HG03378 (cell line): ENCODE data around the gene MIDN.
"Not testable (repeated sequence)": the region's sequence is repeated elsewhere in the genome, so short reads cannot be mapped to it uniquely, and the experiment has no call there.

Experiments
- ATAC-seq: cut with Tn5 transposase; IDR thresholded peaks from one replicate; pipeline ENCODE4 v1.9.1; 2021; ENCODE audit warnings: mild to moderate bottlenecking, moderate library complexity; ENCODE audit not compliant: unreplicated experiment

MIDN gene

DNA sequence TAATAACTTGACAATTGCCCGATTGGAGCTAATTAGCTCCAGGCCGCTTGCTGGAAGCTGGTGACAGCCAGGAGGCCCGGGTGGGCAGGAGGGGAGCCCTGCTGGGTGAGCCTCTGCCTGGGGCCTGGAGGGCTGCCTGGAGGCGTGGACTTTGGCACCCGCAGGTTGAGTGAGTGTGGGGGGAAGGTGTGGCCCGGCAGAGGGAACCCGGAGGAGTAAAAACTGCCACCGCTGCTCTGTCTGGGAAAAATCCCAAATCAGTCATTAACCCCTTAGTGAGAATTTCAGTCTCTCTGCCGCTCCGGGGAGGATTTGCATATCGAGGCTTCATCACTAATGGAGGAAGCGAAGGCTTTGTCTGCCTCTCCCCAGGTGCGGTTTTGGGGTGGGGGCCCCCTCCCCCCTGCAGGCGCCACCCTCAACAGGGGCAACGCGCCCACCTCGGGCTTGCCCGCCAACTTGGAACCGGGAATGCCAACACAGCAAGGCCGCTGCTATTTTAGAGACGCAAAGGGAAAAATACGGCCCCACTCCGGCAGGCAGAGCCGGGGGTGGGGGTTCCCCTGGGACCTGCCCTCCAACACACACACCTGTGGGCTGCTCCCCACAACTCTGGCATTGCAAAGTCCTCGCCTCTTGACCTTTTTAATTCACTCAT, 43.5 kb downstream of the MIDN start:
- no peak for ATAC-seq

DNA sequence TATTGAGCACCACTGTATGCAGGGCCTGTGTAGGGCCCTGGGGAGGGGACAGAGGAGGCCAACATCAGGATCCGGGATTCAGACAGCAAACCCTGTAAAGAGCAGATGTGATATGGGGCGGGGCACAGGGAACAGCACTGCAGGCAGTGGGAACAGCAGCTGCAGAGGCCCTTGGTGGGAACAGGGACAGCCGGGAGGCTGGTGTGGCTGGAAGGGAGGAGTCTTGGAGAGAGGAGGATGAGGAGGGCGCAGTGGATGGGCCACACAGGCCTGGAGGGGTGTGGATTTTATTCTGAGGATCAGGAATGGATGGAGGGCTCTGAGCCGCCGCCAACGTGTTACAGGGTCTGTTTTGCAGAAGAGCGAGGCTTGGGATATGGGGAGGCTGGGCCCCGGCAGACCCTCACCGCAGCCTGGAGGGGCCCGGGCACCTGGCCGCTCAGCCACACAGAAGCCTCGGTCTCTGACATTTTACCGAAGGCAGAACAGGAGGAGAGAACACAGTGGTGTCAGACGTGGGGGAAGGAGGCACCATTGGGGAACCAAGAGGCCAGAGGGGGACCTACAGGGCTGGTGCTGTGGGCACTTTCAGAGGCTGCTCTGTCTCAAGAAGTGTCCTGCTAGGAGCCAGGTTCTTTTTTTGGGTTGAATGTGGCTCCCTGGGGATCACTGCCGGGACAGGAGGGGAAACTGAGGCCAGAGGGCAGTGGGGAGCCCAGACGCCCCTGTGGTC, 44.2 kb downstream of the MIDN start:
- ATAC-seq, result no peak

DNA sequence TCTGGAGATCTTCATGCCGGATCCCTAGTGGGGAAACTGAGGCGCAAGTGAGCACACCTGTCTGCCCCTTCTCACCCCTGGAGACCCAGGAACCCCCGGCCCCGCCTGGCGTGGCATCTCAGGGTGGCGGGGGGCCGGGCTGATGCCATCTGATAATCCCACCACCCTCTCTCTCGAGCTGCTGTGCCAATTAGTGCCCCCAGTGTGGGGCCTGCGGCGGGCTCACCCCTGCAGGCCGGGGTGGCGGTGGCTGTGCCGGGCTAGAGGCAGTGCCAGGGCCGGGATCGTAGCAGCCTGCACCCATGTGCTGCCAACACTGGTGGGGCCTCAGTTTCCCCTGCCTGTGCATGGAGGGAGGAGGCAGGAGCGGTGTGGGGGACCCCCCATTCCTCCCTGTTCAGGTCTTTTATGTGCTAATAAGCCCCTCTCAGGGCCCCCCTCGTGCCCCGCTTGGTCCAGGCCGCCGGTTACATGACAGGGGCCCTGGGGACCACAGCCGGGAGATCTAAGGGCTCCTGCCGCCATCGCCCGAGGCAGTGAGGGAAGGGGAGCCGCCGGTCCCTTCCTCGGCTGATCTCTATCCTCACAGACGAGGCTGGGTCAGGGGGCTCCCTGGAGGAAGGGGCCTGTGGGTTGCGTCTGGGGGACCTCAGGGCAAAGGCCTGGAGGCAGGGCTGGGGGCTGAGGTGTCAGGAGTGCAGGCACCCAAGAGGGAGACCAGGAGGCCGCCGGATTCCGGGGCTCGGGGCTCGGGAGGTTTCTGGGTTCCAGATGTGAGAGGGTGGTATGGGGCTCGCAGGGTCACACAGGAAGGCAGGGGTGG, 45.6 kb downstream of the MIDN start:
- ATAC-seq, result no peak

DNA sequence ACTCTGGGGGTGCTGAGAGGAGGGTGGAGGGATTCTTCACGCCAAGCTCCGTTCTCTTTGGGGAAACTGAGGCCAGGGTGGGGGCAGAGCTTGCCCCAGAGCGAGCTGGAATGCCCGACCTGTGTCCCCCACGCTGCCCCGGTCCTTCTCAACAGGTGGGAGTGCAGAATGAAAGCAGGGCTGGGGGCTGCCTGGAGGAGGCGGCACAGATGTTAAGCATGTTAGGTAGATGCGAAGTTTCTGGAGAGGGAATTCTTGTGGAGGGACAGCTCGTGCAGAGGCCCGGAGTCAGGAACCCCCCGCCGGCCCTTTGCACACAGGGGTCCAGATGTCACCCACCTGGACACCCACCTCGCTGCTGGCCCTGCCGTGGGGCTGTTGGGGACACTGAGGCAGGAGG, 46.3 kb downstream of the MIDN start:
- ATAC-seq, result no peak

DNA sequence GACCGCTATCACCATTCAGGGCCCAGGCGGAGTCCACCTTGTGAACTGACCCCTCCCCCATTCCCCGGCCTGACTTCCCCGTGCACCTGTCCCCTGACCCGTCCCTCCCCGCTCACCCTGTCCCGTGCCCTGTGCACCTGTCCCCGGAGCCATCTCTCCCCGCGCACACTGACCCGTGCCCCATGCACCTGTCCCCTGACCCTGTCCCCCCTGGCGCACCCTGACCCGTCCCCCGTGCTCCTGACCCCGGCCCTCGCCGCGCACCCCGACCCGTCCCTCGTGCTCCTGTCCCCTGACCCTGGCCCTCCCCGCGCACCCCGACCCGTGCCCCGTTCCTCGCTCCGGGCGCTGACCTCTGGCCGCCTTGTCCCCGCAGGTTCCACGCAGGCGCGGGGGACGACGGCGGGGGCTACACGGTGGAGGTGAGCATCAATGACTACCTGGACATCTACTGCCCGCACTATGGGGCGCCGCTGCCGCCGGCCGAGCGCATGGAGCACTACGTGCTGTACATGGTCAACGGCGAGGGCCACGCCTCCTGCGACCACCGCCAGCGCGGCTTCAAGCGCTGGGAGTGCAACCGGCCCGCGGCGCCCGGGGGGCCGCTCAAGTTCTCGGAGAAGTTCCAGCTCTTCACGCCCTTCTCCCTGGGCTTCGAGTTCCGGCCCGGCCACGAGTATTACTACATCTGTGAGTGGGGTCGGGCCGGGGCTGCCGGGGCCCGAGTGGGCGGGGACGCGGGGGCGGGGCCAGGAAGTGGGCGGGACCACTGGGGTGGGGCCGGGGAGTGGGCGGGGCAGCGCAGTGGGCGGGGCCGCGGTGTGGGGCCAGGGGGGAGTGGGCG, 47.0 kb downstream of the MIDN start:
- ATAC-seq, result no peak

DNA sequence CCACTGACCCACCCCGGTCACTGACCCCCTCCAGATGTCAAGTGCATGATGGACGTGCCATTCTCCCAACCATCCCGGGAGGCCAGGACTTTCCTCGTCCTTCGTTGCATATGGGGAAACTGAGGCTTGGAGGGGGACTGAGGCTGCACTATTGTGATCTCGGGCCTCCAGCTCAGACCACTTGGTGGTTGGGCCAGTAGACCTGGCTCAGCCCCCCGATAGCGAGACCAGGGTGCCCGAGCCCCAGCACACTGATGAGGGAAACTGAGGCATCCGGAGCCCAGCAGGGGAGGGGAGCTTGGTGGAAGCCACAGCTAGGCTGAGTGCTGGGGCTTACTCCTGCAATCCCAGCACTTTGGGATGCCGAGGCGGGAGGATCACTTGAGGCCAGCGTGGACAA, 47.7 kb downstream of the MIDN start:
- ATAC-seq, result no peak

- no peak for ATAC-seq
Measured at GRCh38 chr19:1296575-1297271, 48.3 kb downstream of the MIDN start.

DNA sequence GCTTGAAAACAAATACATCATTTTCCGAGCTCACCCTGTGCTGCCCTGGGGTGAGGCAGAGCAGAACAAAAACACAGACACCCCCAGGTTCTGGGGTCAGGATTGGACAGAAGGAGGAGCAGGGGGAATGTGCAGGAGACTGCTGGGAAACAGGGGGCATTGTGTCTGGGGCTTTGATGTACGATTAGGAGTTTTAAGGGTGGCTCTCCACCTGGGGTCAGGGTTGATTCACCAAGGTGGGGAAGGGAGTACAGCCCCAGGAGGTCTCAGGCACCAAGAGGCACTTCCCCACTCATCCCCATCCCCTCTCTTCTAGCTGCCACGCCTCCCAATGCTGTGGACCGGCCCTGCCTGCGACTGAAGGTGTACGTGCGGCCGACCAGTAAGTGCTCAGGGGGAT, 49.9 kb downstream of the MIDN start:
- ATAC-seq, result no peak

- no peak for ATAC-seq
Measured at GRCh38 chr19:1299801-1300200, 51.4 kb downstream of the MIDN start.

GRCh38 chr19:1300744-1301490, 52.5 kb downstream of the MIDN start:
- ATAC-seq, result no peak

DNA sequence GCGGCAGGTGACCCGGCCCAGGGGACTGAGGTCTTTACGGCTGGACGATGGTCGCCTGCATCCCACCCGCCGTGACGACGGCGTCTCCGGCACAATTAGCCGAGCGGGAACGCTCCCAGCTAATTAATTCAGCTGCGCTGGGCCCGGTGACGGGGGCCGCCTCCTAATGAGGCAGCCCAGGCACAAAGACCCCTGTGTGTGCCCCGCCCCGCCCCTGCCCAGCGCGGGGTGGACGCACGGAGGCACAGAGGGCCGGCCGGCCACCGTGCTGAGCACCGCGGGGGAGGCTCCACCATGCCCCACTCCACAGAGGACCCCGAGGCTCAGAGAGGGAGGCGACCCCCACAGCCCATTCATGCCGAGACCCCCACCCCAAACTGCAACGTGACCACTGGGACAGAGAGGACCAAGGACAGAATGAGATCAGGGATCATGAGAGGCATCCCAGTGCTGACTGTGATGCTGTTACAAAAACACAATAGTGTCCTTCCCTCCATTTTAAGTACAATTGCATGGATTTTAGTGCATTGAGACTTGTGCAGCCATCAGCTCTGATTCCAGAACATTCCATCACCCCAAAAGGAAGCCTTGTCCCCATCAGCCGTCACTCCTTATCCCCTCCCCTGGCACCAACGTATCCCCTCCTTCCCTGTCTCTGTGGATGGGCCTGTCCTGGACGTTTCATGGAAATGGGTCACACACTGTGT, 54.3 kb downstream of the MIDN start:
- no peak for ATAC-seq

GRCh38 chr19:1304197-1304924, 56.0 kb downstream of the MIDN start:
- ATAC-seq, result no peak

DNA sequence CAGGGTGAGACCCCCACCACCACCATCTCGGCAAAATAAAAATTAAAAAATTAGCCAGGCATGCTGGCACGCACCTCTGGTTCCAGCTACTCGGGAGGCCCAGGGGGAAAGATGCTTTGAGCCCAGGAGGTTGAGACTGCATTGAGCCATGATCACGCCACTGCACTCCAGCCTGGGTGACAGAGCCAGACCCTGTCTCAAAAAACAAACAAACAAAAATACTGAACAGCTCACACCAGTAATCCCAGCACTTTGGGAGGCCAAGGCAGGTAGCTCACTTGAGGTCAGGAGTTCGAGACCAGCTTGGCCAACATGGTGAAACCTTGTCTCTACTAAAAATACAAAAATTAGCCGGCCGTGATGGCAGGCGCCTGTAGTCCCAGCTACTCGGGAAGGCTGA, 57.0 kb downstream of the MIDN start:
- ATAC-seq, result not testable (repeated sequence)

- no peak for ATAC-seq
Measured at GRCh38 chr19:1307320-1307719, 58.9 kb downstream of the MIDN start.

GRCh38 chr19:1307755-1308303, 59.4 kb downstream of the MIDN start:
- ATAC-seq, result no peak

- no peak for ATAC-seq
Measured at GRCh38 chr19:1308718-1309117, 60.3 kb downstream of the MIDN start.
